C4-2B (cell line): ENCODE measurements around the gene CYP46A1.

Experiments used
- CTCF ChIP-seq: fragments of 450-650 bp; conservative IDR thresholded peaks from 2 replicates; pipeline ENCODE4 v1.5.1; 2017; ENCODE audit warnings: mild to moderate bottlenecking
- ZFX ChIP-seq: fragments of 450-650 bp; IDR thresholded peaks from 2 replicates; pipeline ENCODE4 v1.6.1; 2017

GRCh38 chr14:99757331-99758070 lies 73.4 kb downstream of the CYP46A1 start:
- TF ChIP-seq CTCF: no peak
- TF ChIP-seq ZFX: no peak
